GM06990 (cell line): ENCODE data around the gene SCOC.

Experiments
- DNase-seq: peaks from one replicate; pipeline ENCODE4 v3.0.0-alpha.2; 2011; ENCODE audit not compliant: insufficient read length; ENCODE audit errors: extremely low read depth
- H3K27me3 ChIP-seq: replicated peaks from 2 replicates; pipeline ENCODE4 v1.6.0; 2011; ENCODE audit warnings: low read length; ENCODE audit not compliant: control insufficient read depth, insufficient read depth
- H3K36me3 ChIP-seq: 2 replicates; pipeline ENCODE4 v1.5.1; 2011; ENCODE audit warnings: low read length; ENCODE audit not compliant: control insufficient read depth, insufficient read depth
- H3K4me3 ChIP-seq: replicated peaks from 2 replicates; pipeline ENCODE4 v1.5.1; 2011; ENCODE audit warnings: low read depth, mild to moderate bottlenecking, control low read depth, low read length
- TF ChIP-seq, protein P1 (sequence below): IDR thresholded peaks from 2 replicates; pipeline ENCODE4 v1.5.1; 2011; ENCODE audit warnings: low read length, control low read depth, mild to moderate bottlenecking, inconsistent platforms; ENCODE audit not compliant: insufficient read depth, poor library complexity, severe bottlenecking

SCOC gene

GRCh38 chr4:140332734-140333133 is 40.7 kb upstream of the SCOC start:
- Histone ChIP-seq H3K4me3 (no peak overlapping the region), H3K36me3 (no peaks in the 10 kb centered on the region), H3K27me3 (no peaks in the 10 kb centered on the region; the same call in 1 of the 2 replicates)
- DNase-seq, result no peak
- TF ChIP-seq, protein P1, sequence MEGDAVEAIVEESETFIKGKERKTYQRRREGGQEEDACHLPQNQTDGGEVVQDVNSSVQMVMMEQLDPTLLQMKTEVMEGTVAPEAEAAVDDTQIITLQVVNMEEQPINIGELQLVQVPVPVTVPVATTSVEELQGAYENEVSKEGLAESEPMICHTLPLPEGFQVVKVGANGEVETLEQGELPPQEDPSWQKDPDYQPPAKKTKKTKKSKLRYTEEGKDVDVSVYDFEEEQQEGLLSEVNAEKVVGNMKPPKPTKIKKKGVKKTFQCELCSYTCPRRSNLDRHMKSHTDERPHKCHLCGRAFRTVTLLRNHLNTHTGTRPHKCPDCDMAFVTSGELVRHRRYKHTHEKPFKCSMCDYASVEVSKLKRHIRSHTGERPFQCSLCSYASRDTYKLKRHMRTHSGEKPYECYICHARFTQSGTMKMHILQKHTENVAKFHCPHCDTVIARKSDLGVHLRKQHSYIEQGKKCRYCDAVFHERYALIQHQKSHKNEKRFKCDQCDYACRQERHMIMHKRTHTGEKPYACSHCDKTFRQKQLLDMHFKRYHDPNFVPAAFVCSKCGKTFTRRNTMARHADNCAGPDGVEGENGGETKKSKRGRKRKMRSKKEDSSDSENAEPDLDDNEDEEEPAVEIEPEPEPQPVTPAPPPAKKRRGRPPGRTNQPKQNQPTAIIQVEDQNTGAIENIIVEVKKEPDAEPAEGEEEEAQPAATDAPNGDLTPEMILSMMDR, result no peak

DNA sequence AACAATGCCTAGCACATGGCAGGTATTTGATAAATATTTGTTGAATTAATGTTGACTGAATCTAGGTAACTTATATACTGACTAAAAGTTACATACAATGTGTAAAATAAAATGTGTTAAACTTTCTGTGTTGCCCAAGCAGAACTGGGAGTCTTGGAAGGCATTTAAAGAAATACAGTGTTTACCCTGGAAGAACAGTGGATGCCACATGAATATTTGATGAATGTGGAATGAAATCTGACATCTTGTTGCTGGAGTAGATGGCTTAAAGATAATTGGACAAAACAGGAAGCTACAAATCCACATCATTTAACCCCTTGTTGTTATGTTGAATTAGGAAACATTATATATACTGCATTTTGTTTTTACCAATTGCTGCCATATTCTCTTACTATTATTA is 39.9 kb upstream of the SCOC start:
- no peaks in the 10 kb centered on the region; the same call in 1 of the 2 replicates for H3K27me3 ChIP-seq
- no peak for DNase-seq
- no peak overlapping the region for H3K4me3 ChIP-seq
- no peaks in the 10 kb centered on the region for H3K36me3 ChIP-seq
- TF ChIP-seq, protein P1, result no peak

- TF ChIP-seq, protein P1, result no peak
- Histone ChIP-seq H3K27me3 (no peaks in the 10 kb centered on the region; the same call in 1 of the 2 replicates), H3K4me3 (no peak overlapping the region), H3K36me3 (no peaks in the 10 kb centered on the region)
- DNase-seq, result no peak
These were observed 38.4 kb upstream of the SCOC start for GRCh38 chr4:140335076-140335475.

- H3K4me3 ChIP-seq, result no peak overlapping the region
- TF ChIP-seq, protein P1, result no peak
- no peak for DNase-seq
- no peaks in the 10 kb centered on the region; the same call in 1 of the 2 replicates for H3K27me3 ChIP-seq
- no peaks in the 10 kb centered on the region for H3K36me3 ChIP-seq
These were observed 36.7 kb upstream of the SCOC start for GRCh38 chr4:140336730-140337129.

GRCh38 chr4:140342620-140343019 is 30.8 kb upstream of the SCOC start:
- TF ChIP-seq, protein P1, result no peak
- Histone ChIP-seq H3K27me3 (no peaks in the 10 kb centered on the region), H3K4me3 (no peak overlapping the region), H3K36me3 (no peaks in the 10 kb centered on the region)
- DNase-seq, result no peak

GRCh38 chr4:140343303-140343702 is 30.1 kb upstream of the SCOC start:
- TF ChIP-seq, protein P1, result no peak
- Histone ChIP-seq H3K4me3 (no peak overlapping the region), H3K36me3 (no peaks in the 10 kb centered on the region), H3K27me3 (no peaks in the 10 kb centered on the region)
- DNase-seq, result no peak
